Suprapubic skin (tissue), 4 donors: ENCODE data around the gene APPL2. TPM values are rescaled to one million over a fixed set of nuclear protein-coding genes. Genes with fewer than 3 reads are reported as not detected.

Experiments
- DNase-seq, 2 donors: peaks; one replicate each; pipeline ENCODE4 v3.0.0-alpha.2; 2019; ENCODE audit warnings: low spot score in 2 of 2
- H3K27ac ChIP-seq: fragments of 200-600 bp; sonication (generic); one replicate; pipeline ENCODE4 v1.5.1; 2019
- H3K27me3 ChIP-seq: fragments of 200-600 bp; sonication (generic); one replicate; pipeline ENCODE4 v1.5.1; 2019
- H3K36me3 ChIP-seq: fragments of 200-600 bp; sonication (generic); one replicate; pipeline ENCODE4 v1.5.1; 2019
- H3K4me1 ChIP-seq: fragments of 200-600 bp; sonication (generic); one replicate; pipeline ENCODE4 v1.5.1; 2019
- H3K4me3 ChIP-seq: fragments of 200-600 bp; sonication (generic); one replicate; pipeline ENCODE4 v1.5.1; 2019; ENCODE audit warnings: mild to moderate bottlenecking
- H3K9me3 ChIP-seq: fragments of 200-600 bp; sonication (generic); one replicate; pipeline ENCODE4 v1.5.1; 2019
- CTCF ChIP-seq, 2 donors: fragments of 200-600 bp in 1 of 2; fragments of 450-650 bp in 1 of 2; sonication (generic) in 1 of 2; IDR thresholded peaks; one replicate each; pipeline ENCODE4 v1.5.1; 2016 to 2019; ENCODE audit warnings: antibody characterized with exemption in 2 of 2, mild to moderate bottlenecking in 1 of 2, moderate library complexity in 1 of 2
- EP300 ChIP-seq: sonication (generic); formaldehyde crosslinking; IDR thresholded peaks from one replicate; pipeline ENCODE4 v1.6.1; 2017; ENCODE audit warnings: antibody characterized with exemption
- POLR2A ChIP-seq, 2 donors: fragments of 450-650 bp; IDR thresholded peaks; one replicate each; pipeline ENCODE4 v1.6.1; 2017; ENCODE audit warnings: antibody characterized with exemption in 2 of 2, mild to moderate bottlenecking in 2 of 2, moderate library complexity in 2 of 2
- POLR2AphosphoS5 ChIP-seq, 3 donors: sonication (generic); formaldehyde crosslinking; IDR thresholded peaks; one replicate each; pipeline ENCODE4 v1.6.1; 2017; ENCODE audit warnings: antibody characterized with exemption in 3 of 3
- WGBS: methylation state at CpG from one replicate; pipeline ENCODE4 v1.1.5; 2018; 5-methylcytosine and 5-hydroxymethylcytosine counted together
- total RNA-seq, 4 donors: library from RNA; depleted of rRNA; stranded (reverse); fragments of >200 nt; gene quantifications; one replicate each; pipeline ENCODE4 v1.1.0, GENCODE V29; 2016

APPL2 gene
- total RNA-seq: 100 to 1,000 TPM in 3 of 4 donors, 10 to 100 TPM in 1; 95.2 to 172 (median 110) TPM

GRCh38 chr12:105235732-105236476, at the start of gene APPL2:
TSS of gene APPL2 (minus strand) at chr12:105236174. CDS start at chr12:105236012, 162 bp downstream.
- Histone ChIP-seq H3K36me3 (no peaks in the 10 kb centered on the region), H3K4me3 (peak within 1 kb of the TSS; percentile 94), H3K4me1 (peaks cover 49% of the 10 kb centered on the region), H3K9me3 (no peaks in the 10 kb centered on the region), H3K27ac (peak within 1 kb of the TSS; percentile 97), H3K27me3 (no peaks in the 10 kb centered on the region)
- TF ChIP-seq CTCF (IDR thresholded peaks at IDR 0.05) (peak; percentile 19 to 58), POLR2A (IDR thresholded peaks at IDR 0.05) (peak; percentile 26 to 91), POLR2AphosphoS5 (IDR thresholded peaks at IDR 0.05) (peak; percentile 14 to 52 (median 47)), EP300 (no peak)
- DNase-seq: peak; percentile 94 to 95
- WGBS: 0% methylated on average over 3 of the region's 80 CpGs

- Histone ChIP-seq H3K27me3 (no peaks in the 10 kb centered on the region), H3K9me3 (no peaks in the 10 kb centered on the region), H3K4me3 (no peak overlapping the region), H3K36me3 (no peaks in the 10 kb centered on the region), H3K4me1 (no peaks in the 10 kb centered on the region), H3K27ac (no peak overlapping the region)
- DNase-seq: no peak
- TF ChIP-seq CTCF (IDR thresholded peaks at IDR 0.05) (no peak), EP300 (no peak), POLR2AphosphoS5 (IDR thresholded peaks at IDR 0.05) (no peak), POLR2A (IDR thresholded peaks at IDR 0.05) (no peak)
- 83% methylated on average over 1 of the region's 1 CpG for WGBS
These were observed 49.4 kb upstream of the APPL2 start for GRCh38 chr12:105285378-105285777.

- Histone ChIP-seq H3K27me3 (no peaks in the 10 kb centered on the region), H3K36me3 (no peaks in the 10 kb centered on the region), H3K4me3 (no peak overlapping the region), H3K9me3 (no peaks in the 10 kb centered on the region), H3K4me1 (peaks cover 7% of the 10 kb centered on the region), H3K27ac (no peak overlapping the region)
- TF ChIP-seq EP300: no peak
- no peak for TF ChIP-seq POLR2AphosphoS5 (IDR thresholded peaks at IDR 0.05)
- TF ChIP-seq CTCF (IDR thresholded peaks at IDR 0.05): no peak
- TF ChIP-seq POLR2A (IDR thresholded peaks at IDR 0.05): no peak
- 100% methylated on average over 1 of the region's 1 CpG for WGBS
- DNase-seq: no peak
These were observed 45.7 kb upstream of the APPL2 start for GRCh38 chr12:105281694-105282049.

GRCh38 chr12:105280966-105281693, 45.2 kb upstream of the APPL2 start:
- Histone ChIP-seq H3K27ac (no peak overlapping the region), H3K4me3 (no peak overlapping the region), H3K4me1 (peaks cover 9% of the 10 kb centered on the region), H3K36me3 (no peaks in the 10 kb centered on the region), H3K9me3 (no peaks in the 10 kb centered on the region), H3K27me3 (no peaks in the 10 kb centered on the region)
- no peak for TF ChIP-seq POLR2AphosphoS5 (IDR thresholded peaks at IDR 0.05)
- TF ChIP-seq CTCF (IDR thresholded peaks at IDR 0.05): no peak
- TF ChIP-seq EP300: no peak
- TF ChIP-seq POLR2A (IDR thresholded peaks at IDR 0.05): no peak
- WGBS: 78% methylated on average over 6 of the region's 6 CpGs
- DNase-seq: no peak

- peaks cover 11% of the 10 kb centered on the region for H3K4me1 ChIP-seq
- WGBS: 83% methylated on average over 6 of the region's 6 CpGs
- no peaks in the 10 kb centered on the region for H3K27me3 ChIP-seq
- H3K9me3 ChIP-seq: no peaks in the 10 kb centered on the region
- no peaks in the 10 kb centered on the region for H3K36me3 ChIP-seq
- no peak for DNase-seq
- TF ChIP-seq POLR2AphosphoS5 (IDR thresholded peaks at IDR 0.05): no peak
- TF ChIP-seq CTCF (IDR thresholded peaks at IDR 0.05): peak; percentile 1 to 23
- no peak overlapping the region for H3K4me3 ChIP-seq
- no peak overlapping the region for H3K27ac ChIP-seq
These were observed 43.6 kb upstream of the APPL2 start for GRCh38 chr12:105279460-105280056.
